Colonic mucosa (tissue), 4 donors: Measurements from ENCODE around the gene FKBP5. TPM values are rescaled to one million over a fixed set of nuclear protein-coding genes. Genes with fewer than 3 reads are reported as not detected.
"Not testable (repeated sequence)": the region's sequence is repeated elsewhere in the genome, so short reads cannot be mapped to it uniquely, and the experiment has no call there.

Experiments used
- DNase-seq: peaks from one replicate; pipeline ENCODE4 v3.0.0-alpha.2; 2020
- H3K27ac ChIP-seq: fragments of 200-600 bp; one replicate; pipeline ENCODE4 v1.8.0; 2021
- H3K27me3 ChIP-seq: fragments of 200-600 bp; one replicate; pipeline ENCODE4 v1.8.0; 2021
- H3K36me3 ChIP-seq: fragments of 200-600 bp; one replicate; pipeline ENCODE4 v1.8.0; 2021
- H3K4me1 ChIP-seq: fragments of 200-600 bp; one replicate; pipeline ENCODE4 v1.8.0; 2021; ENCODE audit warnings: mild to moderate bottlenecking
- H3K4me3 ChIP-seq: fragments of 200-600 bp; one replicate; pipeline ENCODE4 v1.8.0; 2021
- H3K9ac ChIP-seq, 2 donors: one replicate each; pipeline ENCODE4 v1.7.0; 2013; ENCODE audit warnings: control low read depth in 2 of 2, low read depth in 2 of 2, low read length in 2 of 2
- H3K9me3 ChIP-seq: fragments of 200-600 bp; one replicate; pipeline ENCODE4 v1.8.0; 2021
- CTCF ChIP-seq: fragments of 200-600 bp; IDR thresholded peaks from one replicate; pipeline ENCODE4 v1.8.0; 2022; ENCODE audit warnings: antibody characterized with exemption, mild to moderate bottlenecking
- intact Hi-C: fragments of 100-400 bp; cut with DNase I; formaldehyde crosslinking; loops from one replicate; pipeline ENCODE4 v1.14.1; 2022
- total RNA-seq, 2 donors: library from RNA; stranded (reverse); fragmentation: NEBNext Ultra II Directional in 1 of 2; extraction: Animal tissue kit (Norgen Biotek cat#: 25700) in 1 of 2; gene quantifications; one replicate each; pipeline ENCODE4 v1.2.1, GENCODE V29; 2021
- donor health status: healthy.
- donor health status: DM: no; HTN: no; CAD: no.
- donor health status: DM: no; HTN: no; CAD: no.

The FKBP5 gene
- total RNA-seq, 2 donors from 2014 or later, result 29.1 to 54.7 TPM

GRCh38 chr6:35678021-35678654 is 10.6 kb downstream of the FKBP5 start:
- H3K36me3 ChIP-seq, result no peaks in the 10 kb centered on the region
- no peak overlapping the region for H3K27ac ChIP-seq
- H3K4me1 ChIP-seq, result peaks cover 6% of the 10 kb centered on the region
- no peak overlapping the region for H3K9ac ChIP-seq
- no peak overlapping the region for H3K4me3 ChIP-seq
- no peaks in the 10 kb centered on the region for H3K9me3 ChIP-seq
- H3K27me3 ChIP-seq, result no peaks in the 10 kb centered on the region
- TF ChIP-seq CTCF, result no peak
- no peak for DNase-seq
- intact Hi-C loops, result no loop called here

- intact Hi-C loops, result no loop called here
- Histone ChIP-seq H3K36me3 (no peaks in the 10 kb centered on the region), H3K9ac (no peak overlapping the region), H3K9me3 (no peaks in the 10 kb centered on the region), H3K27me3 (no peaks in the 10 kb centered on the region), H3K4me3 (no peak overlapping the region), H3K27ac (no peak overlapping the region), H3K4me1 (peaks cover 6% of the 10 kb centered on the region)
- TF ChIP-seq CTCF, result no peak
- DNase-seq, result no peak
Observed at GRCh38 chr6:35677456-35677855, 11.3 kb downstream of the FKBP5 start.

- Histone ChIP-seq H3K9ac (no peak overlapping the region), H3K9me3 (no peaks in the 10 kb centered on the region), H3K27ac (no peak overlapping the region), H3K4me1 (peaks cover 6% of the 10 kb centered on the region), H3K4me3 (no peak overlapping the region), H3K27me3 (no peaks in the 10 kb centered on the region), H3K36me3 (no peaks in the 10 kb centered on the region)
- TF ChIP-seq CTCF, result no peak
- intact Hi-C loops, result no loop called here
- no peak for DNase-seq
Observed at GRCh38 chr6:35675871-35676459, 12.8 kb downstream of the FKBP5 start.

- H3K4me3 ChIP-seq, result no peak overlapping the region
- H3K36me3 ChIP-seq, result no peaks in the 10 kb centered on the region
- TF ChIP-seq CTCF, result no peak
- no peak overlapping the region for H3K9ac ChIP-seq
- no peaks in the 10 kb centered on the region for H3K27me3 ChIP-seq
- intact Hi-C loops, result no loop called here
- H3K9me3 ChIP-seq, result no peaks in the 10 kb centered on the region
- no peak overlapping the region for H3K27ac ChIP-seq
- no peak for DNase-seq
- peaks cover 6% of the 10 kb centered on the region for H3K4me1 ChIP-seq
Observed at GRCh38 chr6:35674594-35674993, 14.1 kb downstream of the FKBP5 start.

- H3K4me1 ChIP-seq, result peaks cover 6% of the 10 kb centered on the region
- intact Hi-C loops, result no loop called here
- H3K9ac ChIP-seq, result no peak overlapping the region
- H3K4me3 ChIP-seq, result no peak overlapping the region
- no peaks in the 10 kb centered on the region for H3K9me3 ChIP-seq
- H3K36me3 ChIP-seq, result no peaks in the 10 kb centered on the region
- no peak for DNase-seq
- TF ChIP-seq CTCF, result no peak
- H3K27ac ChIP-seq, result no peak overlapping the region
- no peaks in the 10 kb centered on the region for H3K27me3 ChIP-seq
Observed at GRCh38 chr6:35673755-35674154, 15.0 kb downstream of the FKBP5 start.

GRCh38 chr6:35673284-35673666 is 15.4 kb downstream of the FKBP5 start:
- DNase-seq, H3K9me3 ChIP-seq, H3K36me3 ChIP-seq, H3K9ac ChIP-seq, H3K4me1 ChIP-seq, H3K4me3 ChIP-seq, intact Hi-C loops, H3K27ac ChIP-seq, H3K27me3 ChIP-seq: not testable (repeated sequence)

GRCh38 chr6:35670453-35670852 is 18.3 kb downstream of the FKBP5 start:
- DNase-seq, H3K9me3 ChIP-seq, H3K9ac ChIP-seq, H3K27ac ChIP-seq, H3K4me1 ChIP-seq, H3K4me3 ChIP-seq, H3K27me3 ChIP-seq, H3K36me3 ChIP-seq, intact Hi-C loops: not testable (repeated sequence)
